AG04450 (cell line): ENCODE data around the gene SCN10A. TPM values are rescaled to one million over a fixed set of nuclear protein-coding genes. Genes with fewer than 3 reads are reported as not detected.

Experiments
- CTCF ChIA-PET: fragments of 300-600, 350-600 bp; formaldehyde crosslinking; extraction: SDS; loops from one replicate; lab custom pipeline; 2022; ENCODE audit warnings: antibody characterized with exemption, inconsistent platforms; lab: Charles Lee
- POLR2A ChIA-PET: fragments of 350-600 bp; formaldehyde crosslinking; extraction: SDS; loops from one replicate; lab custom pipeline; 2021; ENCODE audit warnings: antibody characterized with exemption, inconsistent platforms; lab: Yijun Ruan, JAX
- DNase-seq: peaks from one replicate; pipeline ENCODE4 v3.0.0-alpha.2; 2011; ENCODE audit warnings: low read depth, low spot score
- H3K27ac ChIP-seq: one replicate; pipeline ENCODE4 v1.5.1; 2012; ENCODE audit warnings: low read depth, low read length, control low read depth
- H3K27me3 ChIP-seq: one replicate; pipeline ENCODE4 v1.6.0; 2012; ENCODE audit warnings: low read length; ENCODE audit not compliant: control insufficient read depth, insufficient read depth
- H3K4me3 ChIP-seq: 2 replicates; pipeline ENCODE4 v1.5.1; 2011; ENCODE audit warnings: mild to moderate bottlenecking, low read depth, low read length, control low read depth
- H3K9me3 ChIP-seq: 2 replicates; pipeline ENCODE4 v1.5.1; 2012; ENCODE audit warnings: low read length; ENCODE audit not compliant: control insufficient read depth, insufficient read depth
- CTCF ChIP-seq: IDR thresholded peaks from 2 replicates; pipeline ENCODE4 v1.5.1; 2011; ENCODE audit warnings: low read depth, low read length, control low read depth, inconsistent platforms
- polyA plus RNA-seq: library from polyadenylated mRNA; depleted of rRNA; stranded (reverse); fragments of >200 nt; gene quantifications from 2 replicates; pipeline ENCODE4 v1.2.3, GENCODE V29; 2011

The SCN10A gene
- polyA plus RNA-seq, 1 experiment = not detected

- Histone ChIP-seq H3K27me3 (peaks cover 2% of the 10 kb centered on the region), H3K4me3 (no peak overlapping the region), H3K27ac (no peak overlapping the region), H3K9me3 (no peaks in the 10 kb centered on the region)
- DNase-seq = no peak
- ChIA-PET POLR2A (no interaction called here), CTCF (interaction anchor here (1.5 to 13.6 kb wide), 5 partner anchors 98 to 341 kb away, joined by 3 to 263 read pairs (median 8); partner anchors contain the start of gene EXOG)
- TF ChIP-seq CTCF = no peak
These were observed 21.3 kb upstream of the SCN10A start for GRCh38 chr3:38837358-38837757.

- H3K9me3 ChIP-seq = no peaks in the 10 kb centered on the region
- no peak overlapping the region for H3K27ac ChIP-seq
- ChIA-PET POLR2A (no interaction called here), CTCF (interaction anchor here (1.5 to 13.6 kb wide), 3 partner anchors 98 to 316 kb away, joined by 4 to 263 read pairs (median 8); no protein-coding TSS in a partner anchor)
- no peak overlapping the region for H3K4me3 ChIP-seq
- TF ChIP-seq CTCF = no peak
- H3K27me3 ChIP-seq = no peaks in the 10 kb centered on the region
- no peak for DNase-seq
These were observed 20.5 kb upstream of the SCN10A start for GRCh38 chr3:38836561-38836960.

GRCh38 chr3:38835939-38836338 lies 19.9 kb upstream of the SCN10A start:
- Histone ChIP-seq H3K27ac (no peak overlapping the region), H3K9me3 (no peaks in the 10 kb centered on the region), H3K27me3 (no peaks in the 10 kb centered on the region), H3K4me3 (no peak overlapping the region)
- ChIA-PET CTCF (interaction anchor here (1.5 to 13.6 kb wide), 3 partner anchors 8 to 315 kb away, joined by 4 to 263 read pairs (median 16); no protein-coding TSS in a partner anchor), POLR2A (no interaction called here)
- DNase-seq = no peak
- no peak for TF ChIP-seq CTCF

GRCh38 chr3:38834717-38835116 lies 18.7 kb upstream of the SCN10A start:
- Histone ChIP-seq H3K4me3 (no peak overlapping the region), H3K27me3 (no peaks in the 10 kb centered on the region), H3K9me3 (no peaks in the 10 kb centered on the region), H3K27ac (peak overlapping the region; percentile 62)
- ChIA-PET POLR2A (no interaction called here), CTCF (interaction anchor here (0.6 to 13.6 kb wide), 6 partner anchors 9 to 338 kb away, joined by 4 to 263 read pairs (median 8); partner anchors contain the start of gene EXOG)
- DNase-seq = no peak
- no peak for TF ChIP-seq CTCF

- H3K27ac ChIP-seq = peak overlapping the region; percentile 62
- POLR2A ChIA-PET = no interaction called here
- no peak for TF ChIP-seq CTCF
These were observed 18.1 kb upstream of the SCN10A start for GRCh38 chr3:38834110-38834509.

More at GRCh38 chr3:38834110-38834509, 18.1 kb upstream of the SCN10A start:
- CTCF ChIA-PET = interaction anchor here (0.6 to 13.6 kb wide), 7 partner anchors 10 to 338 kb away, joined by 3 to 263 read pairs (median 6); partner anchors contain the start of gene EXOG
- Histone ChIP-seq H3K4me3 (no peak overlapping the region), H3K27me3 (no peaks in the 10 kb centered on the region), H3K9me3 (no peaks in the 10 kb centered on the region)
- DNase-seq = peak; percentile 55
